Astrocyte (in vitro differentiated cells and primary cell): ENCODE measurements around the gene HTR1A. TPM values are rescaled to one million over a fixed set of nuclear protein-coding genes. Genes with fewer than 3 reads are reported as not detected.
A peak's percentile ranks its signal among the peaks of the same experiment; 100 is the strongest.

Source experiments
- DNase-seq: peaks from one replicate; pipeline ENCODE4 v3.0.0-alpha.2; 2010; ENCODE audit warnings: low read depth
- FAIRE-seq: peaks from 2 replicates; lab custom pipeline; 2011; peaks lifted over from hg19 to GRCh38; lab: Jason Lieb, UNC
- H2AFZ ChIP-seq: 2 replicates; pipeline ENCODE4 v1.6.0; 2012; ENCODE audit warnings: low read depth, low read length, inconsistent platforms
- H3K27ac ChIP-seq: 2 replicates; pipeline ENCODE4 v1.5.1; 2011; ENCODE audit warnings: low read depth, low read length, inconsistent platforms
- H3K27me3 ChIP-seq: 2 replicates; pipeline ENCODE4 v1.6.0; 2011; ENCODE audit warnings: low read length, inconsistent platforms; ENCODE audit not compliant: insufficient read depth
- H3K36me3 ChIP-seq: 2 replicates; pipeline ENCODE4 v1.5.1; 2011; ENCODE audit warnings: low read length, inconsistent platforms; ENCODE audit not compliant: insufficient read depth
- H3K4me1 ChIP-seq: 2 replicates; pipeline ENCODE4 v1.5.1; 2011; ENCODE audit warnings: low read length, inconsistent platforms; ENCODE audit not compliant: insufficient read depth
- H3K4me2 ChIP-seq: 2 replicates; pipeline ENCODE4 v1.6.0; 2012; ENCODE audit warnings: low read length, inconsistent platforms
- H3K4me3 ChIP-seq: 2 replicates; pipeline ENCODE4 v1.5.1; 2011; ENCODE audit warnings: low read depth, mild to moderate bottlenecking, low read length, inconsistent platforms; ENCODE audit not compliant: insufficient read depth
- H3K79me2 ChIP-seq: 2 replicates; pipeline ENCODE4 v1.6.0; 2012; ENCODE audit warnings: mild to moderate bottlenecking, low read length, inconsistent platforms; ENCODE audit not compliant: insufficient read depth
- H3K9ac ChIP-seq: 2 replicates; pipeline ENCODE4 v1.6.0; 2012; ENCODE audit warnings: mild to moderate bottlenecking, low read length, inconsistent platforms
- H3K9me3 ChIP-seq: 2 replicates; pipeline ENCODE4 v1.5.1; 2012; ENCODE audit warnings: low read depth, mild to moderate bottlenecking, low read length, inconsistent platforms; ENCODE audit not compliant: insufficient read depth
- H4K20me1 ChIP-seq: 2 replicates; pipeline ENCODE4 v1.6.0; 2012; ENCODE audit warnings: low read length, inconsistent platforms; ENCODE audit not compliant: insufficient read depth
- H3K27ac Mint-ChIP-seq: one replicate; pipeline ENCODE4 v1.8.0; 2021; ENCODE audit warnings: mild to moderate bottlenecking, mixed read lengths; ENCODE audit not compliant: unreplicated experiment
- H3K27me3 Mint-ChIP-seq: one replicate; pipeline ENCODE4 v1.8.0; 2021; ENCODE audit warnings: low read depth, mixed read lengths; ENCODE audit not compliant: unreplicated experiment
- H3K36me3 Mint-ChIP-seq: one replicate; pipeline ENCODE4 v1.8.0; 2021; ENCODE audit warnings: low read depth, mixed read lengths; ENCODE audit not compliant: unreplicated experiment
- H3K4me1 Mint-ChIP-seq: one replicate; pipeline ENCODE4 v1.8.0; 2021; ENCODE audit warnings: low read depth, mixed read lengths; ENCODE audit not compliant: unreplicated experiment
- H3K4me3 Mint-ChIP-seq: one replicate; pipeline ENCODE4 v1.8.0; 2021; ENCODE audit warnings: mild to moderate bottlenecking, moderate library complexity, mixed read lengths; ENCODE audit not compliant: unreplicated experiment
- H3K9me3 Mint-ChIP-seq: one replicate; pipeline ENCODE4 v1.8.0; 2021; ENCODE audit warnings: mild to moderate bottlenecking, mixed read lengths; ENCODE audit not compliant: unreplicated experiment
- EZH2 ChIP-seq: IDR thresholded peaks from 2 replicates; pipeline ENCODE4 v1.6.1; 2012; ENCODE audit warnings: mild to moderate bottlenecking, low read length, inconsistent platforms; ENCODE audit not compliant: insufficient read depth
- total RNA-seq: library from RNA; stranded (reverse); gene quantifications from 2 replicates; pipeline ENCODE4 v1.2.1, GENCODE V29; 2021
- TF ChIP-seq, protein P1 (sequence below): IDR thresholded peaks from 2 replicates; pipeline ENCODE4 v1.5.1; 2011; ENCODE audit warnings: low read depth, mild to moderate bottlenecking, inconsistent platforms, low read length, moderate library complexity; ENCODE audit not compliant: insufficient read depth

HTR1A gene
- total RNA-seq, 1 donor from 2014 or later: not detected

DNA sequence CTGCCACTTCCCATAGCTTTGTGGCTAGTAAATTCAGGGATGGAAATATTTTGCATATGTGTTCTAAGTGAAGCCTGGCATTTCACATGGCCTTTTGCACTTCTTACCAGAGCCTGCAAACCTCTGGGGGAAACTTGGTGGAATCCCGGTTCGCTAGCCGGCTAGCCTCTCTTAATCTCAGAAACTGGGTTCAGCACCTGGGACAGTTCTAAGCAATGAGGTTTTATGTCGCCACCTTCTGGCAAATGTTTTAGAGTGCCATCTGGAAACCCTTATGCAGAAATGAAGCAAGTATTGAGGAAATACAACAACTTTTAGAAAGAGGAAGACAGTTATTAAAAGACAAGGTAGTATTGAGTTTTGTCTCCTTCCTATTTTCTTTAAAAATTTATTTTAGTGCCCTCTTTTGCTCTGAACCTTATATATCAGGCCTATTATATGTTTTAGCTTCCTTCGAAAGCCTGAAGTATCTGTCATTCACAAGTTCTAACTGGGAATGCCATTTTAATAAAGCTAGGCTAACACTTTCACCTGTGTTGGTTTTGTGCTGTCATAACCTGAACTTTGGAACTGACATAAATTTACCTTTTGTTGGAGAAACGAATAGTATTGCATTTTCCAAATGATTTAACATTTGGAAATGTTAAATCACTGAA lies 963 bp upstream of the HTR1A start:
- Mint-ChIP-seq H3K4me3 (no peak overlapping the region), H3K4me1 (peaks cover 11% of the 10 kb centered on the region), H3K36me3 (no peaks in the 10 kb centered on the region), H3K9me3 (peaks cover 9% of the 10 kb centered on the region), H3K27ac (no peak overlapping the region), H3K27me3 (peaks cover 28% of the 10 kb centered on the region)
- H3K27ac ChIP-seq: no peak overlapping the region
- peak; percentile 37 for FAIRE-seq
- no peaks in the 10 kb centered on the region for H3K79me2 ChIP-seq
- peak; percentile 39 for DNase-seq
- H4K20me1 ChIP-seq: no peaks in the 10 kb centered on the region
- no peak overlapping the region for H3K4me2 ChIP-seq
- H3K36me3 ChIP-seq: no peaks in the 10 kb centered on the region
- H3K9ac ChIP-seq: no peak overlapping the region
- H3K4me3 ChIP-seq: no peak overlapping the region
- peaks cover 28% of the 10 kb centered on the region for H3K27me3 ChIP-seq
- TF ChIP-seq, protein P1, sequence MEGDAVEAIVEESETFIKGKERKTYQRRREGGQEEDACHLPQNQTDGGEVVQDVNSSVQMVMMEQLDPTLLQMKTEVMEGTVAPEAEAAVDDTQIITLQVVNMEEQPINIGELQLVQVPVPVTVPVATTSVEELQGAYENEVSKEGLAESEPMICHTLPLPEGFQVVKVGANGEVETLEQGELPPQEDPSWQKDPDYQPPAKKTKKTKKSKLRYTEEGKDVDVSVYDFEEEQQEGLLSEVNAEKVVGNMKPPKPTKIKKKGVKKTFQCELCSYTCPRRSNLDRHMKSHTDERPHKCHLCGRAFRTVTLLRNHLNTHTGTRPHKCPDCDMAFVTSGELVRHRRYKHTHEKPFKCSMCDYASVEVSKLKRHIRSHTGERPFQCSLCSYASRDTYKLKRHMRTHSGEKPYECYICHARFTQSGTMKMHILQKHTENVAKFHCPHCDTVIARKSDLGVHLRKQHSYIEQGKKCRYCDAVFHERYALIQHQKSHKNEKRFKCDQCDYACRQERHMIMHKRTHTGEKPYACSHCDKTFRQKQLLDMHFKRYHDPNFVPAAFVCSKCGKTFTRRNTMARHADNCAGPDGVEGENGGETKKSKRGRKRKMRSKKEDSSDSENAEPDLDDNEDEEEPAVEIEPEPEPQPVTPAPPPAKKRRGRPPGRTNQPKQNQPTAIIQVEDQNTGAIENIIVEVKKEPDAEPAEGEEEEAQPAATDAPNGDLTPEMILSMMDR: peak; percentile 84
- no peak for TF ChIP-seq EZH2
- H3K9me3 ChIP-seq: peaks cover 3% of the 10 kb centered on the region
- no peaks in the 10 kb centered on the region for H3K4me1 ChIP-seq
- no peak overlapping the region for H2AFZ ChIP-seq

DNA sequence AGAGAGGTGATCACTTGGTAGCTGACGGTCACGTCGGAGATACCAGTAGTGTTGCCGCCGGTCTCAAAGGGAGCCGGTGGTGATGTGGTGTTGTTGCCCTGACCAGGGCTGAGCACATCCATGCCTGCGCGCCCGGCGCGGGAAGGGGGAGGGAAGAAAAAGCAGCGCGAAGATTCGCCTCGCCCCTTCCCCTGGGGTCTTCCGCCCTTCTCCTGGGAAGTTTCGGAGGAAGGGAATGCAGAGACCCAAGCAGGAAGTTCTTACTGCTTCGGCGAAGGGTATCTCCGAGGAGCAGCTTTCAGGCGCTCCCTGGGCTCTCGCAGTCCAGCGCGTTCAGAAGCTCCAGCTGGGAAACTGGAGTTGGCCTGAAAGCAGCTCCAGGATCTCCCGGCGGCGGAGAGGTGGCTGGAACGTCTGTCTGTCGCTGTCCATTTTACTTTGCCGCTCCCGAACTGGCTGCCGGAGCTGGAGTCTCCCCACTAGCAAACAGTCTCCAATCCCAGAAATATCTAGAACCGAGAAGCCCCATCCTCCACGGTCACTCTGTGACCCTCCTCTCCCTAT lies 565 bp downstream of the HTR1A start:
- Mint-ChIP-seq H3K4me1 (peaks cover 11% of the 10 kb centered on the region), H3K36me3 (no peaks in the 10 kb centered on the region), H3K27me3 (peaks cover 28% of the 10 kb centered on the region), H3K27ac (no peak overlapping the region), H3K9me3 (peaks cover 9% of the 10 kb centered on the region), H3K4me3 (no peak overlapping the region)
- H3K27ac ChIP-seq: no peak overlapping the region
- no peak overlapping the region for H3K4me3 ChIP-seq
- no peak overlapping the region for H3K9ac ChIP-seq
- no peaks in the 10 kb centered on the region for H3K4me1 ChIP-seq
- TF ChIP-seq EZH2: no peak
- TF ChIP-seq, protein P1: no peak
- no peak for FAIRE-seq
- H3K4me2 ChIP-seq: no peak overlapping the region
- H3K36me3 ChIP-seq: no peaks in the 10 kb centered on the region
- no peak overlapping the region for H2AFZ ChIP-seq
- no peaks in the 10 kb centered on the region for H4K20me1 ChIP-seq
- H3K9me3 ChIP-seq: peaks cover 3% of the 10 kb centered on the region
- H3K27me3 ChIP-seq: peaks cover 28% of the 10 kb centered on the region
- no peak for DNase-seq
- H3K79me2 ChIP-seq: no peaks in the 10 kb centered on the region

DNA sequence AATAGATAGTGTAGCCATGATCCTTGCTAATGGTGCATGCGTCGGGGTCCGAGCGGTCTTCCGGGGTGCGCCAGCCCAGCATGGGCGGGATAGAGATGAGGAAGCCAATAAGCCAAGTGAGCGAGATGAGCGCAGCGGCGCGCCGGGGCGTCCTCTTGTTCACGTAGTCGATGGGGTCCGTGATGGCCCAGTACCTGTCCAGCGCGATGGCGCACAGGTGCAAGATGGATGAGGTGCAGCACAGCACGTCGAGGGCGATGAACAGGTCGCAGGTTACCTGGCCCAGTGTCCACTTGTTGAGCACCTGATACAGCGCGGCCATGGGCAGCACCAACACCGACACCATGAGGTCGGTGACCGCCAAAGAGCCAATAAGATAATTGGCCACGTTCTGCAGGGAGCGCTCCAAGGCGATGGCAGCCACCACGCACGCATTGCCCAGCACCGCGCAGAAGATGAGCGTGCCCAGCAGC lies 1.1 kb downstream of the HTR1A start:
- H4K20me1 ChIP-seq: no peaks in the 10 kb centered on the region
- no peak for FAIRE-seq
- TF ChIP-seq, protein P1: no peak
- no peak overlapping the region for H3K9ac ChIP-seq
- H3K27ac ChIP-seq: no peak overlapping the region
- Mint-ChIP-seq H3K9me3 (peaks cover 9% of the 10 kb centered on the region), H3K27ac (no peak overlapping the region), H3K27me3 (peaks cover 28% of the 10 kb centered on the region), H3K4me1 (peaks cover 8% of the 10 kb centered on the region), H3K4me3 (no peak overlapping the region), H3K36me3 (no peaks in the 10 kb centered on the region)
- no peaks in the 10 kb centered on the region for H3K79me2 ChIP-seq
- peaks cover 3% of the 10 kb centered on the region for H3K9me3 ChIP-seq
- H3K4me1 ChIP-seq: no peaks in the 10 kb centered on the region
- H3K4me3 ChIP-seq: no peak overlapping the region
- H2AFZ ChIP-seq: no peak overlapping the region
- DNase-seq: no peak
- H3K36me3 ChIP-seq: no peaks in the 10 kb centered on the region
- H3K4me2 ChIP-seq: no peak overlapping the region
- peaks cover 28% of the 10 kb centered on the region for H3K27me3 ChIP-seq
